Keratinocyte (primary cell): ENCODE results near the gene THBS4. TPM values are rescaled to one million over a fixed set of nuclear protein-coding genes. Genes with fewer than 3 reads are reported as not detected.

ENCODE experiments used
- DNase-seq: peaks from one replicate; pipeline ENCODE4 v3.0.0-alpha.2; 2011; ENCODE audit warnings: low read depth, missing footprints, low spot score
- FAIRE-seq: peaks from 2 replicates; lab custom pipeline; 2011; peaks lifted over from hg19 to GRCh38; lab: Jason Lieb, UNC
- H2AFZ ChIP-seq: 2 replicates; pipeline ENCODE4 v1.6.0; 2012; ENCODE audit warnings: low read length, control low read depth, inconsistent platforms; ENCODE audit not compliant: control insufficient read depth
- H3K27ac ChIP-seq: 2 replicates; pipeline ENCODE4 v1.5.1; 2011; ENCODE audit warnings: low read length; ENCODE audit not compliant: control insufficient read depth, insufficient read depth
- H3K27me3 ChIP-seq: 3 replicates; pipeline ENCODE4 v1.6.0; 2011; ENCODE audit warnings: low read length; ENCODE audit not compliant: control insufficient read depth, insufficient read depth; ENCODE audit errors: extremely low read depth
- H3K36me3 ChIP-seq, 2 experiments: 2 replicates in 1 of 2; 3 replicates in 1 of 2; pipeline ENCODE4 v1.5.1; 2011; ENCODE audit warnings: low read length in 2 of 2, mild to moderate bottlenecking in 1 of 2; ENCODE audit not compliant: control insufficient read depth in 2 of 2, insufficient read depth in 2 of 2; ENCODE audit errors: extremely low read depth in 1 of 2
- H3K4me1 ChIP-seq: 3 replicates; pipeline ENCODE4 v1.5.1; 2011; ENCODE audit warnings: low read length; ENCODE audit not compliant: control insufficient read depth, insufficient read depth; ENCODE audit errors: extremely low read depth
- H3K4me2 ChIP-seq: 3 replicates; pipeline ENCODE4 v1.6.0; 2011; ENCODE audit warnings: low read depth, low read length; ENCODE audit not compliant: control insufficient read depth, insufficient read depth; ENCODE audit errors: extremely low read depth
- H3K4me3 ChIP-seq, 3 experiments: fragments of 200-600 bp in 1 of 3; sonication (generic) in 1 of 3; 2 replicates in 2 of 3; 3 replicates in 1 of 3; pipeline ENCODE4 v1.5.1; 2011 to 2016; ENCODE audit warnings: low read length in 3 of 3, mild to moderate bottlenecking in 3 of 3, control low read depth in 2 of 3, inconsistent platforms in 1 of 3, low read depth in 1 of 3, mixed read lengths in 1 of 3, mixed run types in 1 of 3, moderate library complexity in 1 of 3; ENCODE audit not compliant: control insufficient read depth in 2 of 3, insufficient read depth in 2 of 3; ENCODE audit errors: extremely low read depth in 1 of 3
- H3K79me2 ChIP-seq: 2 replicates; pipeline ENCODE4 v1.6.0; 2012; ENCODE audit warnings: low read length; ENCODE audit not compliant: control insufficient read depth, insufficient read depth
- H3K9ac ChIP-seq: 3 replicates; pipeline ENCODE4 v1.6.0; 2011; ENCODE audit warnings: low read length; ENCODE audit not compliant: control insufficient read depth, insufficient read depth; ENCODE audit errors: extremely low read depth
- H3K9me1 ChIP-seq: 3 replicates; pipeline ENCODE4 v1.6.0; 2011; ENCODE audit warnings: low read length; ENCODE audit not compliant: control insufficient read depth, insufficient read depth; ENCODE audit errors: extremely low read depth
- H3K9me3 ChIP-seq: 2 replicates; pipeline ENCODE4 v1.5.1; 2012; ENCODE audit warnings: low read depth, low read length; ENCODE audit not compliant: control insufficient read depth
- H4K20me1 ChIP-seq: 3 replicates; pipeline ENCODE4 v1.6.0; 2011; ENCODE audit warnings: low read length; ENCODE audit not compliant: control insufficient read depth, insufficient read depth; ENCODE audit errors: extremely low read depth
- CTCF ChIP-seq, 3 experiments: IDR thresholded peaks in 1 of 3; conservative IDR thresholded peaks in 1 of 3; optimal IDR thresholded peaks in 1 of 3; 2 replicates in 2 of 3; 3 replicates in 1 of 3; pipeline versions ENCODE3 to v1.5.1; 2011; ENCODE audit warnings: low read length in 3 of 3, mild to moderate bottlenecking in 3 of 3, moderate library complexity in 2 of 3, control low read depth in 1 of 3, inconsistent platforms in 1 of 3; ENCODE audit not compliant: insufficient read depth in 2 of 3; ENCODE audit errors: extremely low read depth in 1 of 3
- EZH2 ChIP-seq: IDR thresholded peaks from one replicate; pipeline ENCODE4 v1.6.1; 2012; ENCODE audit warnings: inconsistent platforms, mild to moderate bottlenecking, low read length, moderate library complexity
- dilution Hi-C: fragments of 300-500 bp; cut with MboI; formaldehyde crosslinking; loops from one replicate; pipeline ENCODE4 v1.7.0; 2020; ENCODE audit warnings: low sequenced_read_pairs; ENCODE audit not compliant: extremely low pct_ligation_motif_present
- polyA plus RNA-seq, 5 experiments: library from polyadenylated mRNA; depleted of rRNA in 3 of 5; stranded (reverse) in 3 of 5; stranded (forward) in 1 of 5; unstranded in 1 of 5; fragments of >200 nt; gene quantifications; 1 replicate in 1 of 5; 2 replicates in 3 of 5; 3 replicates in 1 of 5; pipeline versions ENCODE4 v1.2.1 to v1.2.3, GENCODE V29; 2011 to 2012; ENCODE audit warnings: missing spikeins in 2 of 5, low read depth in 1 of 5, low replicate concordance in 1 of 5

The THBS4 gene
- polyA plus RNA-seq, 1 donor (not counting 4 experiments of a cell fraction or from before 2014, with no cell fraction given) = 0.47 TPM

GRCh38 chr5:80119372-80119771, 84.2 kb downstream of the THBS4 start:
- H3K27ac ChIP-seq = no peak overlapping the region
- TF ChIP-seq EZH2 = no peak
- no peak for TF ChIP-seq CTCF (optimal IDR thresholded peaks at IDR 0.05 in 1 of 3, IDR thresholded peaks at IDR 0.05 in 1 of 3, conservative IDR thresholded peaks at IDR 0.05 in 1 of 3; ENCODE audit: extremely low read depth in 1 of 3, insufficient read depth in 2 of 3, low read length in 3 of 3)
- FAIRE-seq (no peak), DNase-seq (no peak)
- no peaks in the 10 kb centered on the region for H3K4me1 ChIP-seq
- H3K36me3 ChIP-seq = no peaks in the 10 kb centered on the region
- no peaks in the 10 kb centered on the region for H3K9me1 ChIP-seq
- no peak overlapping the region for H2AFZ ChIP-seq
- H3K27me3 ChIP-seq = no peaks in the 10 kb centered on the region
- no peak overlapping the region for H3K4me2 ChIP-seq
- dilution Hi-C loops = no loop called here
- H3K9ac ChIP-seq = no peak overlapping the region
- no peaks in the 10 kb centered on the region for H4K20me1 ChIP-seq
- H3K4me3 ChIP-seq = no peak overlapping the region
- H3K9me3 ChIP-seq = no peaks in the 10 kb centered on the region
- no peaks in the 10 kb centered on the region for H3K79me2 ChIP-seq

- Histone ChIP-seq H3K36me3 (no peaks in the 10 kb centered on the region), H3K4me2 (no peak overlapping the region), H3K4me1 (no peaks in the 10 kb centered on the region), H3K9ac (no peak overlapping the region), H3K27me3 (no peaks in the 10 kb centered on the region), H3K4me3 (no peak overlapping the region), H3K9me3 (no peaks in the 10 kb centered on the region), H3K27ac (no peak overlapping the region), H3K79me2 (no peaks in the 10 kb centered on the region), H2AFZ (no peak overlapping the region), H4K20me1 (no peaks in the 10 kb centered on the region), H3K9me1 (no peaks in the 10 kb centered on the region)
- FAIRE-seq = no peak
- dilution Hi-C loops = no loop called here
- no peak for DNase-seq
- TF ChIP-seq CTCF (optimal IDR thresholded peaks at IDR 0.05 in 1 of 3, IDR thresholded peaks at IDR 0.05 in 1 of 3, conservative IDR thresholded peaks at IDR 0.05 in 1 of 3; ENCODE audit: extremely low read depth in 1 of 3, insufficient read depth in 2 of 3, low read length in 3 of 3) (no peak), EZH2 (no peak)
Observed at GRCh38 chr5:80122579-80122978, 87.4 kb downstream of the THBS4 start.
